Neural cell (in vitro differentiated cells): ENCODE data around the gene TBKBP1.

Source experiments
- EP300 ChIP-seq: fragments of 450-650 bp; conservative IDR thresholded peaks from 2 replicates; pipeline ENCODE4 v1.6.1; 2014; ENCODE audit warnings: antibody characterized with exemption, mild to moderate bottlenecking, moderate library complexity; ENCODE audit not compliant: poor library complexity, severe bottlenecking
- EZH2 ChIP-seq: fragments of 200-600, 300-800 bp; shearing (Covaris generic), sonication (generic); IDR thresholded peaks from 2 replicates; pipeline ENCODE4 v1.6.1; 2014; ENCODE audit warnings: antibody characterized with exemption, low read length, borderline replicate concordance, mild to moderate bottlenecking; ENCODE audit not compliant: insufficient read depth, poor library complexity, severe bottlenecking
- MXI1 ChIP-seq: fragments of 450-650 bp; conservative IDR thresholded peaks from 2 replicates; pipeline ENCODE4 v1.6.1; 2014; ENCODE audit warnings: antibody characterized with exemption, mild to moderate bottlenecking; ENCODE audit not compliant: poor library complexity, severe bottlenecking
- POLR2AphosphoS5 ChIP-seq: IDR thresholded peaks from 2 replicates; pipeline ENCODE4 v1.6.1; 2012
- TAF1 ChIP-seq: IDR thresholded peaks from 2 replicates; pipeline ENCODE4 v1.6.1; 2012; ENCODE audit warnings: low read depth
- TF ChIP-seq, protein P1 (sequence below): fragments of 450-650 bp; IDR thresholded peaks from 2 replicates; pipeline ENCODE4 v1.5.1; 2014; ENCODE audit warnings: antibody characterized with exemption, mild to moderate bottlenecking, moderate library complexity; ENCODE audit not compliant: poor library complexity, severe bottlenecking
- TF ChIP-seq, protein P2 (sequence below): IDR thresholded peaks from 2 replicates; pipeline ENCODE4 v1.6.1; 2012; ENCODE audit warnings: borderline replicate concordance

DNA sequence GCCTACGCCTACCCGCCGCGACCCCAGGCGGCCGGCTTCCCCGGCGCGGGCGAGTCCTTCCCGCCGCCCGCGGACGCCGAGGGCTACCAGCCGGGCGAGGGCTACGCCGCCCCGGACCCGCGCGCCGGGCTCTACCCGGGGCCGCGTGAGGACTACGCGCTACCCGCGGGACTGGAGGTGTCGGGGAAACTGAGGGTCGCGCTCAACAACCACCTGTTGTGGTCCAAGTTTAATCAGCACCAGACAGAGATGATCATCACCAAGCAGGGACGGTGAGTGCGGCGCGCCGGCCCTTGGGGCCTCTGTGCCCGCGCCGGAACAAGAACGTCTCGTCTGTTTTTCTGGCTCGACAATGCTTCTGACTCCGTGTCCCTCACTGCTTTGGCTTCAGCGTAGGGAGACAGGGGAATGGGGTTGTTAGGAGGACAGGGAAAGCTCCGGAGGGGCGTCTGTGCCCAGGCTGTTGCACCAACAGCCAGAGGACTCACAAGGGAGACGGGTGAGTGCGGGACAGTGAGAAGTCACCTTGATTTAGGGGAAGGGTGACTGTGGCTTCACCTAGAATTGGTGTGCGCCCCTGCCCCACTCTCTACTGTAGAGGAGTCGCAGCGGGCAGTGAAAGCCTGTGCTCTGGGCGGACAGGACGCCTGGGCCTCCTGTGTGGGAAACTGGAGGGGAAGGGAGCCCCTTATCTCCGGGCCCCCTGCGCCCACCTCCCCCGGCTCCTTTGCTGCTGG, 39.9 kb downstream of the TBKBP1 start:
- TF ChIP-seq, protein P1, sequence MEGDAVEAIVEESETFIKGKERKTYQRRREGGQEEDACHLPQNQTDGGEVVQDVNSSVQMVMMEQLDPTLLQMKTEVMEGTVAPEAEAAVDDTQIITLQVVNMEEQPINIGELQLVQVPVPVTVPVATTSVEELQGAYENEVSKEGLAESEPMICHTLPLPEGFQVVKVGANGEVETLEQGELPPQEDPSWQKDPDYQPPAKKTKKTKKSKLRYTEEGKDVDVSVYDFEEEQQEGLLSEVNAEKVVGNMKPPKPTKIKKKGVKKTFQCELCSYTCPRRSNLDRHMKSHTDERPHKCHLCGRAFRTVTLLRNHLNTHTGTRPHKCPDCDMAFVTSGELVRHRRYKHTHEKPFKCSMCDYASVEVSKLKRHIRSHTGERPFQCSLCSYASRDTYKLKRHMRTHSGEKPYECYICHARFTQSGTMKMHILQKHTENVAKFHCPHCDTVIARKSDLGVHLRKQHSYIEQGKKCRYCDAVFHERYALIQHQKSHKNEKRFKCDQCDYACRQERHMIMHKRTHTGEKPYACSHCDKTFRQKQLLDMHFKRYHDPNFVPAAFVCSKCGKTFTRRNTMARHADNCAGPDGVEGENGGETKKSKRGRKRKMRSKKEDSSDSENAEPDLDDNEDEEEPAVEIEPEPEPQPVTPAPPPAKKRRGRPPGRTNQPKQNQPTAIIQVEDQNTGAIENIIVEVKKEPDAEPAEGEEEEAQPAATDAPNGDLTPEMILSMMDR = no peak
- TF ChIP-seq EP300 = no peak
- TF ChIP-seq TAF1 = no peak
- TF ChIP-seq, protein P2, sequence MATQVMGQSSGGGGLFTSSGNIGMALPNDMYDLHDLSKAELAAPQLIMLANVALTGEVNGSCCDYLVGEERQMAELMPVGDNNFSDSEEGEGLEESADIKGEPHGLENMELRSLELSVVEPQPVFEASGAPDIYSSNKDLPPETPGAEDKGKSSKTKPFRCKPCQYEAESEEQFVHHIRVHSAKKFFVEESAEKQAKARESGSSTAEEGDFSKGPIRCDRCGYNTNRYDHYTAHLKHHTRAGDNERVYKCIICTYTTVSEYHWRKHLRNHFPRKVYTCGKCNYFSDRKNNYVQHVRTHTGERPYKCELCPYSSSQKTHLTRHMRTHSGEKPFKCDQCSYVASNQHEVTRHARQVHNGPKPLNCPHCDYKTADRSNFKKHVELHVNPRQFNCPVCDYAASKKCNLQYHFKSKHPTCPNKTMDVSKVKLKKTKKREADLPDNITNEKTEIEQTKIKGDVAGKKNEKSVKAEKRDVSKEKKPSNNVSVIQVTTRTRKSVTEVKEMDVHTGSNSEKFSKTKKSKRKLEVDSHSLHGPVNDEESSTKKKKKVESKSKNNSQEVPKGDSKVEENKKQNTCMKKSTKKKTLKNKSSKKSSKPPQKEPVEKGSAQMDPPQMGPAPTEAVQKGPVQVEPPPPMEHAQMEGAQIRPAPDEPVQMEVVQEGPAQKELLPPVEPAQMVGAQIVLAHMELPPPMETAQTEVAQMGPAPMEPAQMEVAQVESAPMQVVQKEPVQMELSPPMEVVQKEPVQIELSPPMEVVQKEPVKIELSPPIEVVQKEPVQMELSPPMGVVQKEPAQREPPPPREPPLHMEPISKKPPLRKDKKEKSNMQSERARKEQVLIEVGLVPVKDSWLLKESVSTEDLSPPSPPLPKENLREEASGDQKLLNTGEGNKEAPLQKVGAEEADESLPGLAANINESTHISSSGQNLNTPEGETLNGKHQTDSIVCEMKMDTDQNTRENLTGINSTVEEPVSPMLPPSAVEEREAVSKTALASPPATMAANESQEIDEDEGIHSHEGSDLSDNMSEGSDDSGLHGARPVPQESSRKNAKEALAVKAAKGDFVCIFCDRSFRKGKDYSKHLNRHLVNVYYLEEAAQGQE = no peak
- peak; percentile 6 for TF ChIP-seq EZH2
- TF ChIP-seq MXI1 = no peak
- no peak for TF ChIP-seq POLR2AphosphoS5
